A549 (cell line): ENCODE data around the gene GALNT7. TPM values are rescaled to one million over a fixed set of nuclear protein-coding genes. Genes with fewer than 3 reads are reported as not detected.
"Not testable (repeated sequence)": the region's sequence is repeated elsewhere in the genome, so short reads cannot be mapped to it uniquely, and the experiment has no call there.

Source experiments
- ATAC-seq, 2 experiments: fragments of 200-7000 bp in 1 of 2; fragments of >200 bp in 1 of 2; cut with Nextera tagmentation in 1 of 2; cut with Tn5 transposase in 1 of 2; 3 replicates each; pipeline versions ENCODE4 v1.8.0 to v1.9.1; 2018 to 2020; ENCODE audit warnings: mild to moderate bottlenecking in 1 of 2, moderate library complexity in 1 of 2
- CTCF ChIA-PET: fragments of 300-600 bp; sonication (Branson Sonifier 250); formaldehyde crosslinking; extraction: SDS; loops from one replicate; lab custom pipeline; 2021; ENCODE audit warnings: antibody characterized with exemption, inconsistent platforms; lab: Yijun Ruan, JAX
- POLR2A ChIA-PET: fragments of 350-600 bp; formaldehyde crosslinking; extraction: SDS; loops from one replicate; lab custom pipeline; 2021; ENCODE audit warnings: antibody characterized with exemption, inconsistent platforms; lab: Yijun Ruan, JAX
- DNase-seq, 2 experiments: peaks; one replicate each; pipeline versions ENCODE4 v3.0.0 to v3.0.0-alpha.2; 2011 to 2016; ENCODE audit warnings: low read depth in 1 of 2, low spot score in 1 of 2
- FAIRE-seq: peaks from 2 replicates; lab custom pipeline; 2011; peaks lifted over from hg19 to GRCh38; lab: Jason Lieb, UNC
- H3K27ac ChIP-seq, 2 experiments: fragments of >200 bp; sonication (Bioruptor Twin); formaldehyde crosslinking; 3 replicates each; pipeline ENCODE4 v1.5.1; 2016 to 2017
- H3K4me1 ChIP-seq: fragments of >200 bp; sonication (Bioruptor Twin); formaldehyde crosslinking; 3 replicates; pipeline ENCODE4 v1.6.1; 2016
- H3K4me2 ChIP-seq: fragments of >200 bp; sonication (Bioruptor Twin); formaldehyde crosslinking; 3 replicates; pipeline ENCODE4 v1.6.1; 2016
- H3K4me3 ChIP-seq: fragments of >200 bp; sonication (Bioruptor Twin); formaldehyde crosslinking; 3 replicates; pipeline ENCODE4 v1.5.1; 2016
- H3K9me3 ChIP-seq: fragments of >200 bp; sonication (Bioruptor Twin); formaldehyde crosslinking; 3 replicates; pipeline ENCODE4 v1.6.1; 2016
- BHLHE40 ChIP-seq: IDR thresholded peaks from 2 replicates; pipeline ENCODE4 v1.6.1; 2012; ENCODE audit warnings: low read depth, low read length, inconsistent platforms
- CHD2 ChIP-seq: fragments of 150-350 bp; IDR thresholded peaks from 2 replicates; pipeline ENCODE4 v1.6.1; 2014; ENCODE audit warnings: low read length; ENCODE audit not compliant: partially characterized antibody
- CHD4 ChIP-seq: fragments of 200-600 bp; sonication (generic); IDR thresholded peaks from 2 replicates; pipeline ENCODE4 v1.6.1; 2016; ENCODE audit warnings: antibody characterized with exemption, mild to moderate bottlenecking, borderline replicate concordance
- EHF ChIP-seq: fragments of 250-450 bp; sonication (Bioruptor Pico); IDR thresholded peaks from 2 replicates; pipeline ENCODE4 v1.5.0; 2020; ENCODE audit warnings: mild to moderate bottlenecking
- EP300 ChIP-seq, 2 experiments: fragments of >200 bp; sonication (Bioruptor Twin); formaldehyde crosslinking; IDR thresholded peaks; 2 replicates in 1 of 2; 3 replicates in 1 of 2; pipeline ENCODE4 v1.6.1; 2016 to 2017
- ESRRA ChIP-seq: fragments of 150-350 bp; IDR thresholded peaks from 2 replicates; pipeline ENCODE4 v1.6.1; 2014; ENCODE audit warnings: mild to moderate bottlenecking, low read length, borderline replicate concordance
- FOSB ChIP-seq: fragments of 250-450 bp; sonication (Bioruptor Pico); IDR thresholded peaks from 2 replicates; pipeline ENCODE4 v1.5.0; 2020; ENCODE audit warnings: mild to moderate bottlenecking, moderate library complexity
- FOXS1 ChIP-seq: fragments of 250-450 bp; sonication (Bioruptor Pico); IDR thresholded peaks from 2 replicates; pipeline ENCODE4 v1.5.0; 2020; ENCODE audit warnings: mild to moderate bottlenecking, moderate library complexity
- GATA3 ChIP-seq: IDR thresholded peaks from 2 replicates; pipeline ENCODE4 v1.6.1; 2012; ENCODE audit warnings: borderline replicate concordance
- HOXB13 ChIP-seq: fragments of 250-450 bp; sonication (Bioruptor Pico); IDR thresholded peaks from 2 replicates; pipeline ENCODE4 v1.5.0; 2020; ENCODE audit warnings: low read depth, mild to moderate bottlenecking, moderate library complexity
- JUN ChIP-seq, 2 experiments: fragments of >200 bp; sonication (Bioruptor Twin); formaldehyde crosslinking; IDR thresholded peaks; 2 replicates in 1 of 2; 3 replicates in 1 of 2; pipeline ENCODE4 v1.6.1; 2016 to 2017
- JUNB ChIP-seq: fragments of >200 bp; sonication (Bioruptor Twin); formaldehyde crosslinking; IDR thresholded peaks from 2 replicates; pipeline ENCODE4 v1.6.1; 2016
- KDM1A ChIP-seq: fragments of 200-600 bp; sonication (generic); IDR thresholded peaks from 2 replicates; pipeline ENCODE4 v1.6.1; 2016; ENCODE audit warnings: low read depth, mild to moderate bottlenecking
- MAFK ChIP-seq: fragments of 450-650 bp; IDR thresholded peaks from 2 replicates; pipeline ENCODE4 v1.6.1; 2014; ENCODE audit not compliant: partially characterized antibody
- NFE2L2 ChIP-seq: fragments of 150-350 bp; conservative IDR thresholded peaks from 2 replicates; pipeline ENCODE4 v1.6.1; 2014; ENCODE audit warnings: low read length
- POLR2A ChIP-seq: IDR thresholded peaks from 2 replicates; pipeline ENCODE4 v1.6.1; 2012; ENCODE audit warnings: mild to moderate bottlenecking, low read length
- RARB ChIP-seq: fragments of 250-450 bp; sonication (Bioruptor Pico); IDR thresholded peaks from 2 replicates; pipeline ENCODE4 v1.8.0; 2021; ENCODE audit warnings: mild to moderate bottlenecking, moderate library complexity
- RFX5 ChIP-seq: fragments of 450-650 bp; IDR thresholded peaks from 2 replicates; pipeline ENCODE4 v1.7.1; 2014; ENCODE audit warnings: antibody characterized with exemption, mild to moderate bottlenecking, moderate library complexity
- SMC3 ChIP-seq: fragments of >200 bp; sonication (Bioruptor Twin); formaldehyde crosslinking; IDR thresholded peaks from 3 replicates; pipeline ENCODE4 v1.6.1; 2018; ENCODE audit warnings: inconsistent platforms
- SREBF2 ChIP-seq: fragments of 450-650 bp; IDR thresholded peaks from 2 replicates; pipeline ENCODE4 v1.6.1; 2014; ENCODE audit warnings: mild to moderate bottlenecking, moderate library complexity
- TP53 ChIP-seq: fragments of 250-450 bp; sonication (Bioruptor Pico); IDR thresholded peaks from 2 replicates; pipeline ENCODE4 v1.5.0; 2021; ENCODE audit warnings: mild to moderate bottlenecking, moderate library complexity
- ZC3H11A ChIP-seq: fragments of 450-650 bp; IDR thresholded peaks from 2 replicates; pipeline ENCODE4 v1.6.1; 2014; ENCODE audit warnings: antibody characterized with exemption, mild to moderate bottlenecking
- ZFP36 ChIP-seq: fragments of 450-650 bp; IDR thresholded peaks from 2 replicates; pipeline ENCODE4 v1.6.1; 2014; ENCODE audit warnings: borderline replicate concordance; ENCODE audit not compliant: partially characterized antibody
- WGBS: methylation state at CpG from one replicate; pipeline ENCODE4 v1.1.6; 2017; ENCODE audit errors: missing lambda C conversion rate; 5-methylcytosine and 5-hydroxymethylcytosine counted together
- polyA minus RNA-seq: library from RNA; depleted of rRNA, polyadenylated mRNA; stranded (reverse); fragments of >200 nt; gene quantifications from 2 replicates; pipeline ENCODE4 v1.2.3, GENCODE V29; 2011; rRNA and poly(A)+ RNA removed
- polyA plus RNA-seq, 4 experiments: library from polyadenylated mRNA; depleted of rRNA in 3 of 4; stranded (reverse); fragments of >200 nt; fragmentation: RNase III in 1 of 4; extraction: RNeasy Plus Mini Kit Qiagen cat#74134 plus additional on column Dnase treatment in 1 of 4; gene quantifications; 2 replicates in 3 of 4; 3 replicates in 1 of 4; pipeline ENCODE4 v1.2.3, GENCODE V29; 2011 to 2017
- TF ChIP-seq, protein P1 (sequence below): fragments of >200 bp; sonication (Bioruptor Twin); formaldehyde crosslinking; IDR thresholded peaks from 3 replicates; pipeline ENCODE4 v1.6.1; 2016
- TF ChIP-seq, protein P2 (sequence below): IDR thresholded peaks from 2 replicates; pipeline ENCODE4 v1.6.1; 2012

The GALNT7 gene, protein sequence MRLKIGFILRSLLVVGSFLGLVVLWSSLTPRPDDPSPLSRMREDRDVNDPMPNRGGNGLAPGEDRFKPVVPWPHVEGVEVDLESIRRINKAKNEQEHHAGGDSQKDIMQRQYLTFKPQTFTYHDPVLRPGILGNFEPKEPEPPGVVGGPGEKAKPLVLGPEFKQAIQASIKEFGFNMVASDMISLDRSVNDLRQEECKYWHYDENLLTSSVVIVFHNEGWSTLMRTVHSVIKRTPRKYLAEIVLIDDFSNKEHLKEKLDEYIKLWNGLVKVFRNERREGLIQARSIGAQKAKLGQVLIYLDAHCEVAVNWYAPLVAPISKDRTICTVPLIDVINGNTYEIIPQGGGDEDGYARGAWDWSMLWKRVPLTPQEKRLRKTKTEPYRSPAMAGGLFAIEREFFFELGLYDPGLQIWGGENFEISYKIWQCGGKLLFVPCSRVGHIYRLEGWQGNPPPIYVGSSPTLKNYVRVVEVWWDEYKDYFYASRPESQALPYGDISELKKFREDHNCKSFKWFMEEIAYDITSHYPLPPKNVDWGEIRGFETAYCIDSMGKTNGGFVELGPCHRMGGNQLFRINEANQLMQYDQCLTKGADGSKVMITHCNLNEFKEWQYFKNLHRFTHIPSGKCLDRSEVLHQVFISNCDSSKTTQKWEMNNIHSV
- polyA plus RNA-seq (2011; rRNA removed) (57.1 and 63.6 TPM in 2 replicates), polyA plus RNA-seq (2017; fragmentation: RNase III; extraction: RNeasy Plus Mini Kit Qiagen cat#74134 plus additional on column Dnase treatment) (28.2 to 30.9 TPM (median 28.8 TPM) in 3 replicates), polyA minus RNA-seq (35.5 and 37.1 TPM in 2 replicates)
- polyA plus RNA-seq (2012; cell fraction: cytosol; rRNA removed), result 8.1 and 8.2 TPM in 2 replicates
- polyA plus RNA-seq (2012; cell fraction: nucleus; rRNA removed), result 7.7 and 9.7 TPM in 2 replicates

DNA sequence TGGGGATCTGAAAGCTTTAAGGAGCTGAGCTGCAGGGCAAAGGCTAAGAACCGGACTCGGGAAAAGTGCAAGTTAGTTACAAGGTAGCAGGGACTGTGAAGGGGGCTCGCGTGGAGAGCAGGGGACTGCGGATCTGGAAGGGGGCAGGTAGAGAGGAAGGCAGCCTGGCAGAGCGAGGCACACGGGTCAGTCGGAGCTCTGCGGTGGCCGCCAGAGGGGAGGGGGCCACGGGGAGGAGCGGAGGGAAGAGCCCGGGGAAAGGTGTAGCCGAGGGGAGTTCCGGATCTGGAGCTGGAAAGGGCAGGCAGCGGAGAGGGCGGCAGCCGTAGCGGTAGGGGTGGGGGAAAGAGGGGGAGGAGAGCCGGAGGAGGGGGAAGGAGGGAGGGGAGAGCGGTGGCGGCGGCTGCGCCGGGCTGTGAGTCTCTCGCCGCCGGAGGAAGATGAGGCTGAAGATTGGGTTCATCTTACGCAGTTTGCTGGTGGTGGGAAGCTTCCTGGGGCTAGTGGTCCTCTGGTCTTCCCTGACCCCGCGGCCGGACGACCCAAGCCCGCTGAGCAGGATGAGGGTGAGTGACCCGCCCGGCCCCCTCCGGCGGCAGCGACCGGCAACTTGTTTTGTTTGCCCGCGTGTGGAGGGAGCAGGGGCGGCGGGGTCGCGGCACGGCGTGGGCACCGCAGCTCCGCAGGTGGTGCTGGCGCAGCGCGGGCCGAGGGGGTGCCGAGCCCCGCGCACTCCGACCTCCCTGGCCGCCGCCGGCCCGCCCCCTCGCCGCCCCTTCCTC, at the start of gene GALNT7:
Gene GALNT7, plus strand, starts transcription at position 416 of the 782 bp plus-strand sequence. Its CDS starts 25 bp downstream, at position 441.
- WGBS, result 0% methylated on average over 25 of the region's 64 CpGs

DNA sequence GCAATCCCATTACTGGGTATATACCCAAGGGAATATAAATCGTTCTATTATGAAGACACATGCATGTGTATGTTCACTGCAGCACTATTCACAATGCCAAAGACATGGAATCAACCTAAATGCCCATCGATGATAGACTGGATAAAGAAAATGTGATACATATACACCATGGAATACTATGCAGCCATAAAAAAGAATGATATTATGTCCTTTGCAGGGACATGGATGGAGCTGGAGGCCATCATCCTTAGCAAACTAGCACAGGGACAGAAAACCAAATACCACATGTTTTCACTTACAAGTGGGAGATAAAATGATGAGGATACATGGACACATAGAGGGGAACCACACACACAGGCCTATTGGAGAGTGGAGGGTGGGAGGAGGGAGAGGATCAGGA, 49.8 kb upstream of the GALNT7 start:
- DNase-seq, POLR2A ChIA-PET, H3K9me3 ChIP-seq, H3K4me2 ChIP-seq, H3K27ac ChIP-seq, H3K4me3 ChIP-seq, H3K4me1 ChIP-seq, FAIRE-seq, CTCF ChIA-PET, ATAC-seq: not testable (repeated sequence)
- WGBS, result 35% methylated on average over 2 of the region's 2 CpGs

More for the DNA sequence above, at the start of gene GALNT7:
- FAIRE-seq (no peak), DNase-seq (peak; percentile 75 to 81), ATAC-seq (peak; percentile 75 to 86)
- peak within 1 kb of the TSS; percentile 96 for H3K4me2 ChIP-seq
- CTCF ChIA-PET, result interaction anchor here (0.6 to 2.2 kb wide), 5 partner anchors 23 to 960 kb away, joined by 3 to 7 read pairs (median 6); no protein-coding TSS in a partner anchor
- H3K9me3 ChIP-seq, result no peaks in the 10 kb centered on the region
- POLR2A ChIA-PET, result interaction anchor here (0.6 to 1.5 kb wide), 12 partner anchors 10 to 749 kb away, joined by 3 to 8 read pairs (median 4); partner anchors contain the start of gene HMGB2
- peaks cover 36% of the 10 kb centered on the region for H3K4me1 ChIP-seq
- peak within 1 kb of the TSS; percentile 97 to 100 for H3K27ac ChIP-seq
- H3K4me3 ChIP-seq, result peak within 1 kb of the TSS; percentile 62
- TF ChIP-seq, protein P1, sequence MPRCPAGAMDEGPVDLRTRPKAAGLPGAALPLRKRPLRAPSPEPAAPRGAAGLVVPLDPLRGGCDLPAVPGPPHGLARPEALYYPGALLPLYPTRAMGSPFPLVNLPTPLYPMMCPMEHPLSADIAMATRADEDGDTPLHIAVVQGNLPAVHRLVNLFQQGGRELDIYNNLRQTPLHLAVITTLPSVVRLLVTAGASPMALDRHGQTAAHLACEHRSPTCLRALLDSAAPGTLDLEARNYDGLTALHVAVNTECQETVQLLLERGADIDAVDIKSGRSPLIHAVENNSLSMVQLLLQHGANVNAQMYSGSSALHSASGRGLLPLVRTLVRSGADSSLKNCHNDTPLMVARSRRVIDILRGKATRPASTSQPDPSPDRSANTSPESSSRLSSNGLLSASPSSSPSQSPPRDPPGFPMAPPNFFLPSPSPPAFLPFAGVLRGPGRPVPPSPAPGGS, result peak; percentile 38; the same call in 2 of the 3 replicates
- TF ChIP-seq HOXB13 (no peak), POLR2A (peak; percentile 25), GATA3 (no peak), JUN (IDR thresholded peaks at IDR 0.05) (peak in 1 of 2 experiments; percentile 29; a peak in 1 of 5 replicates)
- TF ChIP-seq, protein P2, sequence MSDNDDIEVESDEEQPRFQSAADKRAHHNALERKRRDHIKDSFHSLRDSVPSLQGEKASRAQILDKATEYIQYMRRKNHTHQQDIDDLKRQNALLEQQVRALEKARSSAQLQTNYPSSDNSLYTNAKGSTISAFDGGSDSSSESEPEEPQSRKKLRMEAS, result peak; percentile 27; the same call in 1 of the 2 replicates

DNA sequence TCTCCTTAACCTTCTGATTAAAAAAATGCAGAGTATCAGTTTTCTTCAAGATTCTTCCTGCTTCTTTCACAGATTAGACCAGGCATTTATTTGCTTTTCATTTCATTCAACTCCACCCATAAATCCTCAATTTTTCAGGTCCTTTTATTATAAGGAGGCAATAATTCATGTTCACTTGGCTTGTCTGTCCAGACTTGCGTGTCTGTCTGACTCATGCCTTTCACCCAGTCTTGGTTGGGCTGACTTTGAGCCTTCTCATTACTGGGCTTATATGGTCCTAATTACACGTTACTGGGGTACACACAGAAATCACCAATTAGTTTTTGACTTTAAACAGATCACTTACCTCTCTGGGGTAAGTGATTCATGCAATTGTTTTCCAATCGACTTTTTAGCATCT, 48.8 kb upstream of the GALNT7 start:
- DNase-seq, result peak in 1 of 2 experiments; percentile 4

DNA sequence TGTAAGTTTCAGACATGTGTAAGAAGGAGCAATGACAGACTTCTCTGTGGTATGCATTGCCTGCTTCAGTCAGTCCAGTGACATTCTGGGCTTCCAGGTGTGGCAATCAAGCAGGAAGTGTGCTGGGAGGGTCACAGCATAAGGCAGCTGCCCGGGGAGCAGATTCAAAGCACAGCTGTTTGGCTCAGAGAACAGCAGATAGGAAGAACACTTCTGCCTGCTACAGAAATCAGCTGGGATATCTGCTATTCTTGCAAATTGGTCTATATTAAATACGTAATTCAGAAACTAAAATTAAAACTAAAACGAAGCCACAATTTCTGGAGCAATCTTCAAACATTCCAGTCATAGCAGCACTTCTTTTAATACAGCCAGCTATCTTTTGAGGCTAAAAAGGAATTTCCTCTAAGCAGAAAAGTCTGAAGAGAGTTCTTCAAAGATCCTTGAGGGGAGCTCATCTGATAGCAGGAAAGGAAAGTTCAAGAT, 47.5 kb upstream of the GALNT7 start:
- 50% methylated on average over 3 of the region's 3 CpGs for WGBS
- ChIA-PET POLR2A (interaction anchor here (1.2 kb wide), 1 partner anchor 47 kb away, joined by 3 read pairs; the partner anchor contains the start of gene GALNT7), CTCF (no interaction called here)
- ATAC-seq, result peak in 1 of 2 experiments; percentile 36; a peak in 1 of 6 replicates
- H3K27ac ChIP-seq, result no peak overlapping the region
- H3K4me1 ChIP-seq, result no peaks in the 10 kb centered on the region
- H3K4me3 ChIP-seq, result no peak overlapping the region
- TF ChIP-seq KDM1A (no peak), RARB (CRISPR knock-in tag) (no peak), FOXS1 (no peak), MAFK (no peak), TP53 (CRISPR knock-in tag) (no peak), ESRRA (no peak), JUNB (no peak), GATA3 (no peak), ZFP36 (no peak), FOSB (CRISPR knock-in tag) (no peak), CHD2 (no peak), ZC3H11A (no peak), BHLHE40 (no peak), EHF (CRISPR knock-in tag) (no peak), JUN (IDR thresholded peaks at IDR 0.05) (no peak), SREBF2 (no peak)
- TF ChIP-seq, protein P2, result no peak
- H3K9me3 ChIP-seq, result no peaks in the 10 kb centered on the region
- peak in 1 of 2 experiments; percentile 9 for DNase-seq
- H3K4me2 ChIP-seq, result no peak overlapping the region
- FAIRE-seq, result no peak

More for the DNA sequence above, 48.8 kb upstream of the GALNT7 start:
- H3K27ac ChIP-seq, result no peak overlapping the region
- no peak for ATAC-seq
- no peaks in the 10 kb centered on the region for H3K4me1 ChIP-seq
- TF ChIP-seq ZFP36, result no peak
- TF ChIP-seq RFX5, result no peak
- no peak for TF ChIP-seq GATA3
- no peak for TF ChIP-seq NFE2L2
- TF ChIP-seq BHLHE40, result no peak
- TF ChIP-seq EP300 (IDR thresholded peaks at IDR 0.05), result no peak
- TF ChIP-seq POLR2A, result no peak
- no peak for TF ChIP-seq CHD4
- no peak for TF ChIP-seq SMC3
- no peak for TF ChIP-seq TP53 (CRISPR knock-in tag)
- POLR2A ChIA-PET, result no interaction called here
- CTCF ChIA-PET, result no interaction called here
- H3K4me2 ChIP-seq, result no peak overlapping the region
- 58% methylated on average over 3 of the region's 3 CpGs for WGBS
- no peaks in the 10 kb centered on the region for H3K9me3 ChIP-seq
- H3K4me3 ChIP-seq, result no peak overlapping the region
- FAIRE-seq, result no peak
